Calu3 (cell line): Measurements from ENCODE around the gene NKX6-1. TPM values are rescaled to one million over a fixed set of nuclear protein-coding genes. Genes with fewer than 3 reads are reported as not detected.

Source experiments
- BruUV-seq: library from RNA; stranded (reverse); fragments of 400-500 nt; replicated peaks from 2 replicates; lab custom pipeline; 2021; lab: Mats Ljungman, UMichigan
- CTCF ChIA-PET: fragments of 300-600 bp; sonication (Branson Sonifier 250); formaldehyde crosslinking; loops from one replicate; lab custom pipeline; 2022; ENCODE audit warnings: antibody characterized with exemption; lab: Charles Lee
- DNase-seq: peaks from one replicate; pipeline ENCODE4 v3.0.0; 2022
- H3K27ac Mint-ChIP-seq: one replicate; pipeline ENCODE4 v1.8.0; 2022; ENCODE audit warnings: mixed read lengths; ENCODE audit not compliant: unreplicated experiment
- H3K27me3 Mint-ChIP-seq: one replicate; pipeline ENCODE4 v1.8.0; 2022; ENCODE audit warnings: mixed read lengths; ENCODE audit not compliant: unreplicated experiment
- H3K36me3 Mint-ChIP-seq: one replicate; pipeline ENCODE4 v1.8.0; 2022; ENCODE audit warnings: mild to moderate bottlenecking, moderate library complexity, mixed read lengths; ENCODE audit not compliant: insufficient read depth, unreplicated experiment
- H3K4me1 Mint-ChIP-seq: one replicate; pipeline ENCODE4 v1.8.0; 2022; ENCODE audit warnings: mild to moderate bottlenecking, low read depth, mixed read lengths; ENCODE audit not compliant: unreplicated experiment
- H3K4me3 Mint-ChIP-seq: one replicate; pipeline ENCODE4 v1.8.0; 2022; ENCODE audit warnings: mild to moderate bottlenecking, low read depth, moderate library complexity, mixed read lengths; ENCODE audit not compliant: unreplicated experiment
- H3K9me3 Mint-ChIP-seq: one replicate; pipeline ENCODE4 v1.8.0; 2022; ENCODE audit warnings: low read depth, mixed read lengths; ENCODE audit not compliant: unreplicated experiment
- CTCF ChIP-seq: fragments of 200-600 bp; IDR thresholded peaks from one replicate; pipeline ENCODE4 v1.8.0; 2022; ENCODE audit warnings: antibody characterized with exemption; ENCODE audit not compliant: unreplicated experiment
- intact Hi-C: fragments of 100-400 bp; cut with micrococcal nuclease; formaldehyde crosslinking; loops from one replicate; pipeline ENCODE4 v1.10.0; 2022; ENCODE audit not compliant: unreplicated experiment
- total RNA-seq: library from RNA; stranded (reverse); gene quantifications from 2 replicates; pipeline ENCODE4 v1.2.3, GENCODE V29; 2022

Gene NKX6-1
- total RNA-seq, 1 experiment from 2014 or later, result 1.8 TPM

DNA sequence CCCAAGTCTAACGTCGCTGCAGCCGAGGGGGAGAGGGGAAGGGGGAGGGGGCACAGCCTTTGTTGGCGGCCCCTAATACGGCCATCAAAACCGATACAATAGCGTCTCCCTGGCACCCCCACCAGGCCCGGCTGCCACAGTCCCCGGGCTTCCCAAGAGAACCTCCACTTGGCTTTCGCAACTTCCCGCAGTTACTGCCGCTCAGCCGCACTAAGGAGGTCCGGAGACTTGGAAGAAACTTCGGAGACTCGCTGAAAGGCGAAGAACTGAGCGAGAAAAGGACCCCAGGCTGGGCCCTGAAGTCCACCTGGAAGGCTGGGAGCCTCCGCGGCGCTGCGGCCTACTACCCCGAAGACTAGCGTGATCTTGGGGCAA is 2.8 kb downstream of the NKX6-1 start:
- H3K27ac Mint-ChIP-seq, result no peak overlapping the region
- BruUV-seq, result no TSS peak
- H3K9me3 Mint-ChIP-seq, result no peaks in the 10 kb centered on the region
- no peak for DNase-seq
- intact Hi-C loops, result no loop called here
- H3K4me1 Mint-ChIP-seq, result no peaks in the 10 kb centered on the region
- no peak for TF ChIP-seq CTCF
- CTCF ChIA-PET, result interaction anchor here (0.6 kb wide), 1 partner anchor 270 kb away, joined by 3 read pairs; no protein-coding TSS in a partner anchor
- no peaks in the 10 kb centered on the region for H3K27me3 Mint-ChIP-seq
- peaks cover 28% of the 10 kb centered on the region for H3K36me3 Mint-ChIP-seq
- no peak overlapping the region for H3K4me3 Mint-ChIP-seq

GRCh38 chr4:84495794-84496261 is 3.3 kb downstream of the NKX6-1 start:
- Mint-ChIP-seq H3K9me3 (no peaks in the 10 kb centered on the region), H3K36me3 (peaks cover 28% of the 10 kb centered on the region), H3K27ac (no peak overlapping the region), H3K4me1 (no peaks in the 10 kb centered on the region), H3K27me3 (no peaks in the 10 kb centered on the region), H3K4me3 (no peak overlapping the region)
- CTCF ChIA-PET, result no interaction called here
- DNase-seq, result no peak
- no peak for TF ChIP-seq CTCF
- intact Hi-C loops, result no loop called here
- BruUV-seq, result no TSS peak

GRCh38 chr4:84495118-84495793 is 3.8 kb downstream of the NKX6-1 start:
- H3K4me1 Mint-ChIP-seq, result no peaks in the 10 kb centered on the region
- no peak overlapping the region for H3K4me3 Mint-ChIP-seq
- intact Hi-C loops, result no loop called here
- no TSS peak for BruUV-seq
- no peak for DNase-seq
- peaks cover 28% of the 10 kb centered on the region for H3K36me3 Mint-ChIP-seq
- CTCF ChIA-PET, result no interaction called here
- H3K27me3 Mint-ChIP-seq, result no peaks in the 10 kb centered on the region
- H3K27ac Mint-ChIP-seq, result no peak overlapping the region
- H3K9me3 Mint-ChIP-seq, result no peaks in the 10 kb centered on the region
- TF ChIP-seq CTCF, result no peak

DNA sequence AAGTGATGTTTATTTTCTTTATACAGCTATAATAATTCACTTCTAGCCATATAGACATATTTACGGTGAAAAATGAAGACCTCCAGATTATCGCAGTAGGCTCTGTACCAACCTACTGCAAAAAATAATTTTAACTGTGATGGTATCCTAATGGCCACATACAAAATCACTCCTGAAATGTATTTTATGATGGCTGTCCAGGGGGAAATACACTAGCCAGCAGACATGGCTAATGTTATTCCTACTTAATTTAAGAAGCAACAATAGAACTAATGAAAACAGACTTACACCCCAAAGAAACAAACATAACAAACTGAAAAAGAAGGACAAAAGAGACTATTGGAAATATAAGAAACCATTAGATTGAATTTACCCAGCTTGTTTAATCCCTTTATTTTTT is 4.6 kb downstream of the NKX6-1 start:
- H3K27me3 Mint-ChIP-seq, result no peaks in the 10 kb centered on the region
- H3K9me3 Mint-ChIP-seq, result no peaks in the 10 kb centered on the region
- TF ChIP-seq CTCF, result no peak
- no peak overlapping the region for H3K4me3 Mint-ChIP-seq
- no peak overlapping the region for H3K27ac Mint-ChIP-seq
- DNase-seq, result no peak
- CTCF ChIA-PET, result interaction anchor here (0.7 kb wide), 2 partner anchors 27 to 1809 kb away, joined by 3 to 4 read pairs; no protein-coding TSS in a partner anchor
- peaks cover 25% of the 10 kb centered on the region for H3K36me3 Mint-ChIP-seq
- intact Hi-C loops, result no loop called here
- no peaks in the 10 kb centered on the region for H3K4me1 Mint-ChIP-seq
- no TSS peak for BruUV-seq
